Spinal cord (tissue), 10 donors: Measurements from ENCODE around the gene ZNF143. TPM values are rescaled to one million over a fixed set of nuclear protein-coding genes. Genes with fewer than 3 reads are reported as not detected.

Experiments used
- DNase-seq, 6 donors: peaks; one replicate each; pipeline versions ENCODE4 v3.0.0 to v3.0.0-alpha.2; 2013 to 2015; ENCODE audit warnings: low spot score in 6 of 6, low read depth in 4 of 6
- H3K27ac ChIP-seq: one replicate; pipeline ENCODE4 v1.5.1; 2013; ENCODE audit warnings: low read depth, low read length, control low read depth
- H3K27me3 ChIP-seq: one replicate; pipeline ENCODE4 v1.6.1; 2013; ENCODE audit warnings: low read length; ENCODE audit not compliant: control insufficient read depth, insufficient read depth
- H3K36me3 ChIP-seq: one replicate; pipeline ENCODE4 v1.6.1; 2013; ENCODE audit warnings: low read length; ENCODE audit not compliant: control insufficient read depth, insufficient read depth
- H3K4me1 ChIP-seq: one replicate; pipeline ENCODE4 v1.6.1; 2013; ENCODE audit warnings: low read length; ENCODE audit not compliant: control insufficient read depth, insufficient read depth
- H3K4me3 ChIP-seq: one replicate; pipeline ENCODE4 v1.5.1; 2013; ENCODE audit warnings: low read depth, low read length, control low read depth
- H3K9me3 ChIP-seq: one replicate; pipeline ENCODE4 v1.6.1; 2013; ENCODE audit warnings: low read length; ENCODE audit not compliant: control insufficient read depth, insufficient read depth
- WGBS: methylation state at CpG from one replicate; pipeline ENCODE4 v1.1.5; 2013; ENCODE audit warnings: missing lambda C conversion rate; ENCODE audit not compliant: insufficient coverage; 5-methylcytosine and 5-hydroxymethylcytosine counted together
- polyA plus RNA-seq, 2 donors: library from polyadenylated mRNA; unstranded; fragments of 120-200 nt; gene quantifications; one replicate each; pipeline ENCODE4 v1.2.1, GENCODE V29; 2013; ENCODE audit not compliant: insufficient read length in 2 of 2
- total RNA-seq, 2 donors: library from RNA; depleted of rRNA in 1 of 2; stranded (reverse); fragments of 120-200 nt in 1 of 2; fragments of >200 nt in 1 of 2; gene quantifications; one replicate each; pipeline versions ENCODE4 v1.2.3 to v1.2.4, GENCODE V29; 2013 to 2014
- donor health status: healthy.

ZNF143 gene
- total and polyA plus RNA-seq, 4 donors, result 17.4 to 30.3 (median 22.8) TPM

DNA sequence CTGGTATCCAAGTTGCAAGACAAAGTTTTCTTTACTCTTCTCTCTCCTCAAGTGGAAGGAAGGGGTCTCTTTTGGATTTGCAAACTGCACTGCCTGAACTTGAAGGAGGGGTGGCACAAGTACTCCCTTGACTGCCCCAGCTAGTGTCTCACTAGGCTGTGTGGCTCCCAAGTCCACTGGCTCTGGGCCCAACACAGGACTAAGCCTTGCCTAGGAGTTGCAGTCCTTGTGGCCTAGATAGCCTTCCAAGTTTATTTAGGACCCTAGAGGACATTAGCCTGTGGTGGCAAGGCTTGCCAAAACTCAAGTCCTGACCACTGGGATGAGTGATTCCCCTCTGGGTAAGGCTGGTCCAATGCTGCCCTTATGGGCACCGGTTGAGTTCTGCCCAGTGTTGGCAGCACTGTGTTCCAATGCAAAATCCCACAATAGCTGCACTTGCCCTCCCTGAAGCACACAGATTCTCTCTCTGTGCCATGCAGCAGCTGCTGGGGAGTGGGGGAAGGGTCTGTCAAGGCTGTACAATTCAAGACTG lies 102.5 kb downstream of the ZNF143 start:
- Histone ChIP-seq H3K36me3 (no peaks in the 10 kb centered on the region), H3K27me3 (no peaks in the 10 kb centered on the region), H3K4me1 (peaks cover 6% of the 10 kb centered on the region), H3K9me3 (peaks cover 3% of the 10 kb centered on the region), H3K4me3 (no peak overlapping the region), H3K27ac (no peak overlapping the region)
- 50% methylated on average over 1 of the region's 1 CpG for WGBS
- DNase-seq, result peak in 1 of 6 donors; percentile 40

DNA sequence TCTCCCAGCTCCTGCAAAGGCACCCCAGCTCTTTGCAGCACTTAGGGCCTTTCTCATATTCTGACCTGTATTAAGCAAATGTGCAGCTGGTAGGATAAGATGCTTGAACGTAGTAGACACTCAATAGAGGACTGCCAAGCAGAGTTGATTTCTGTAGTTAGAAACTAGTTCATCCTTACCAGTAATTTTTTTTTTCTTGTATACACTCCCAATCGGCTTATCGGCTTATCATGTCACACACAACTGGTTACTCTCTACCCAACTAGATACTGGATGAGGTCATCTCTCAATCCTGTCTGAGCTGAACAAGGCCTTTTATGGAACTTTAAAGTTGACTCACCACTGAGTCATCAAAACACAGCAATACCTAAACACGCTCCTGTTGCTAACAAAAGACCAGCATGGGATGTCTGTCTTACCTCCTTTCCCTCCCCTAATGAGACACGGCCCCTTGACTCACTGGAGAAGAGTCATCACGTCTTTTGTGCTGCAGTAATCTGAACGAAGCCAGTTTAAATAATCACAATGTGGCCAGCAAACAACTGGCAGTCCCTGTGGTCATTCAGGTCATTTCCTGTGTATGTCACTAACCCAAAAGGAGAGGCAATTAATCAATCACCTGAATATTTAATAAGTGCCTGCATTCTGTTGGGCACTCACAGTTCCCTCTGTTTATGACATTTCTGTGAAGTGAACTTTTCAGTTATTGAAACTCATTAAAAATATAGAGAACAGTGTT lies 105.2 kb downstream of the ZNF143 start:
- peak in 1 of 6 donors; percentile 10 for DNase-seq
- 56% methylated on average over 6 of the region's 7 CpGs for WGBS
- peaks cover 3% of the 10 kb centered on the region for H3K9me3 ChIP-seq
- H3K27me3 ChIP-seq, result no peaks in the 10 kb centered on the region
- H3K27ac ChIP-seq, result no peak overlapping the region
- H3K36me3 ChIP-seq, result no peaks in the 10 kb centered on the region
- peaks cover 13% of the 10 kb centered on the region for H3K4me1 ChIP-seq
- no peak overlapping the region for H3K4me3 ChIP-seq

DNA sequence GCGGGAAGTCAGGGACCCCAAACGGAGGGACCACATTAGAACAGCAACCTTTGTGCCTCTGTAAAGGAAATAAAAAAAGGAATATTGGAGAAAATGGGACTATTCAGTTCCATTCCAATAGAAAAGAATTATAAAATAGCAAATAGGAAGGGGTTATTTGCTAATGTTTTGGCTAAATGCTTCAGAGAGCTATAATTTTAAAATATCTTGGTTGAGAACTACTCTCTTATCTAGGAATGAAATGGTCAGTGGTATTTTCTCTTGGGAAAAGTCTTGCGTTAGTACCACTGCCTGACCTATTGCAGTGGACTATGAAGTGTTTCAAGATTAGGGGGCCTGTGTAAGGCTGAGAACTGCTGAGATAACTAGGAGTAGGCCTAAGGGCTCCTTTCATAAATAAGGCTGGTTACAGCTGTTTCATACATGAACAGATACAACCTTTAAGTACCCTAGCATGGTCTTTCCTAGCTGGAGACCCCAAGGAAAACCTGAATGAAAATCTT lies 105.8 kb downstream of the ZNF143 start:
- Histone ChIP-seq H3K4me3 (no peak overlapping the region), H3K36me3 (no peaks in the 10 kb centered on the region), H3K27ac (no peak overlapping the region), H3K27me3 (no peaks in the 10 kb centered on the region), H3K4me1 (peaks cover 13% of the 10 kb centered on the region), H3K9me3 (no peaks in the 10 kb centered on the region)
- no CpG with 5 or more reads among the region's 3 CpGs for WGBS
- no peak for DNase-seq

DNA sequence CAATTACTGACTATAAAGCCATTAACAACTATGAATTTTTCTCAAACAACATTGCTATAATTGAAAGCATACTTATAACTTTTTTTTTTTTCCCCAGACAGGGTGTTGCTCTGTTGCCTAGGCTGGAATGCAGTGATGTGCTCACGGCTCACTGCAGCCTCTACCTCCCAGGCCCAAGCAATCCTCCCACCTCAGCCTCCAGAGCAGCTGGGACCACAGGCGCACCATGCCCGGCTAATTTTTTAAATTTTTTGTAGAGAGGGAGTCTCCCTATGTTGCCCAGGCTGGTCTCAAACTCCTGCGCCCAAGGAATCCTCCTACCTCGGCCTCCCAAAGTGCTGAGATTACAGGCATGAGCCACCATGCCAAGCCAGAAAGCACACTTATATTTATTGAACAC lies 106.6 kb downstream of the ZNF143 start:
- Histone ChIP-seq H3K4me1 (peaks cover 17% of the 10 kb centered on the region), H3K27ac (no peak overlapping the region)
- WGBS, result 100% methylated on average over 2 of the region's 5 CpGs

DNA sequence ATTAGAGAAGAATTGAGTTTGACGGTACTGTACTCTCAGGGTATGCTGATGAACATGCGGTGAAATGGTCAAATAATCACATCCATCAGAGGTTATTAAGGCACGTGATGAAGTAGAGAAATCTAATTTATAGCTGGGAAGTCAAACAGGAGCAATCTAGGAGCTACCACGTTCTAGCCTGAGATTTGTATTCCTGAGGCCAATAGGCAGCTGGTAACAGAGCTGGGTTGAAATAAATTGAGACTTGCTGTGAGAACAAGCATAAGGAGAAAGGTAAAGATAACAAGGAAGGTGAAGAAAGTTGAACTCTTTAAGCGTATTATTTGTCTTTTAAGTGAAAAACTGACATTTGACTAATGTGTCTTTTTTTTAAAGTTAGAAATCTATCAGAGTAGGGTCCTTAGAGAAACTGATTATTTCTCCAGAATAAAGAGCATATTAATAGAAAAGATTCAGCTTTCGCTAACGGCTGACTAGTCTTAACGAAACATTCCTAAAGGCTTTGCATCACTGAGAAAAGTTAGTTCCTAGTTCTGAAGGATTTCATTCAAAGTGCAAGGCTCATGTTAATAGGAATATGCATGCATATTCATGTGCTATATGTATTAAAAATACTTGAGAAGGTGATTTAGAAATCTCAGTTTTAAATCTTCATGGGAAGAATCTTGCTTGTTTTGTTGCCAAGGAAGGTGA lies 107.5 kb downstream of the ZNF143 start:
- 15% methylated on average over 1 of the region's 8 CpGs for WGBS
- no peak for DNase-seq
- Histone ChIP-seq H3K4me3 (no peak overlapping the region), H3K4me1 (peaks cover 19% of the 10 kb centered on the region), H3K27ac (peak overlapping the region; percentile 65), H3K27me3 (no peaks in the 10 kb centered on the region), H3K36me3 (no peaks in the 10 kb centered on the region), H3K9me3 (no peaks in the 10 kb centered on the region)

More for the DNA sequence above, 106.6 kb downstream of the ZNF143 start:
- Histone ChIP-seq H3K27me3 (no peaks in the 10 kb centered on the region), H3K36me3 (no peaks in the 10 kb centered on the region), H3K9me3 (no peaks in the 10 kb centered on the region), H3K4me3 (no peak overlapping the region)
- DNase-seq, result no peak

DNA sequence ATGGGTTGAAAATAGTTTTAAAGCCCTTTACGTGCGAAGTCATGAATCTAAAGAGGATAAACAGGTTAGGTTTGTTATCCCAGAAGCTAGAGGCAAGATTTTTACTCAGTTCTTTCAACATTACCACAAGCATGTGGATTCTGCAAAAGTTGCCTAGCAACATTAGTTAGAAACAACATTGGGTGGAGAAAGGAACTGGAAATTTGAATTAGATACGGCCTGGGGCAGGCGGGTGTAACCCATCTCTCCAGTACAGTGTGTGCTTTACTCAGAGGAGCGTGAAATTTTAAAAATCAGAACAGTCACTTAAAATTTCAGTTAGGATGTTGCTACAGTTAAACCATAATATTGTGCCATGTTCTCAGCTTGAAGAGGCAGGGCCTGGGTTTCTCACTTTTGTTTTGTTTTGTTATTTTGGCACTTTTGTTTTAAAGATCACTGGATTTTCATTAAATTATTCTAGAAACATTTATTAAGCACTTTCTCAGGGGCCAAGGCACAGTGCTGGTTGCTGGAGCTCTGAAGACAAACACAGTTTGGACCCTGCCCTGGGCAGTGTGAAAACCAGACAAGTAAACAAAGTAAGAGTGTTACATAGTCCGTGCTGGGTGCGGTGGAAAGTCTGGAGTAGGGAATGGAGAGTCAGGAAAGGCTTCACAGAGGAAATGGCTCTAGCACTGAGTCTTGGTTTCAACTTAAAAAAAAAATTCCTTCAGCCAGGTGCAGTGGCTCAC lies 108.2 kb downstream of the ZNF143 start:
- 30% methylated on average over 4 of the region's 7 CpGs for WGBS
- peak in 5 of 6 donors; percentile 38 to 82 (median 48) for DNase-seq
- no peaks in the 10 kb centered on the region for H3K27me3 ChIP-seq
- H3K4me3 ChIP-seq, result peak overlapping the region; percentile 3
- H3K4me1 ChIP-seq, result peaks cover 17% of the 10 kb centered on the region
- no peaks in the 10 kb centered on the region for H3K36me3 ChIP-seq
- H3K9me3 ChIP-seq, result no peaks in the 10 kb centered on the region
- peak overlapping the region; percentile 65 for H3K27ac ChIP-seq

DNA sequence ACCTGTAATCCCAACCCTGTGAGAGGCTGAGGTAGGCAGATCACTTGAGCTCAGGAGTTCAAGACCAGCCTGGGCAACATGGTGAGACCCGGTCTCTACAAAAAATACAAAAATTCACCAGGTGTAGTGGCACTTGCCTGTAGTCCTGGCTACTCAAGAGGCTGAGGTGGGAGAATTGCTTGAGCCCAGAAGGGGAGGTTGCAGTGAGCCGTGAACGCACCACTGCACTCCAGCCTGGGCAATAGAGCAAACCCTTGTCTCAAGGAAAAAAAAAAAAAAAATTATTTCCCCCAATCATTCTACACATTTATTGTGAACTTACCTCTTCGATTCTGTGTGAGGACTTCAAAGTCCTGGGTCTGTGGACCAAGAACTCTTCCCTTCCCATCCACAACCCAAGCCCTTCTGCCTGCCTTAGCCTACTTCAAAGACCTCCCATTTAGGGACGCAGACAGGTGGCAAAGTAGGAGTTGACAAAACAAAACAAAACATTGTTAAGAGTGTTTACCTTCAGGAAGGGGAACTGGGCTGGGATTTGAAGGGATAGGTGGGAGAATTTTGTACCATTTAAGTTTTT lies 108.9 kb downstream of the ZNF143 start:
- no peaks in the 10 kb centered on the region for H3K27me3 ChIP-seq
- no peaks in the 10 kb centered on the region for H3K36me3 ChIP-seq
- H3K4me1 ChIP-seq, result peaks cover 19% of the 10 kb centered on the region
- DNase-seq, result no peak
- H3K9me3 ChIP-seq, result no peaks in the 10 kb centered on the region
- H3K27ac ChIP-seq, result peak overlapping the region; percentile 65
- no peak overlapping the region for H3K4me3 ChIP-seq
- 80% methylated on average over 1 of the region's 5 CpGs for WGBS

DNA sequence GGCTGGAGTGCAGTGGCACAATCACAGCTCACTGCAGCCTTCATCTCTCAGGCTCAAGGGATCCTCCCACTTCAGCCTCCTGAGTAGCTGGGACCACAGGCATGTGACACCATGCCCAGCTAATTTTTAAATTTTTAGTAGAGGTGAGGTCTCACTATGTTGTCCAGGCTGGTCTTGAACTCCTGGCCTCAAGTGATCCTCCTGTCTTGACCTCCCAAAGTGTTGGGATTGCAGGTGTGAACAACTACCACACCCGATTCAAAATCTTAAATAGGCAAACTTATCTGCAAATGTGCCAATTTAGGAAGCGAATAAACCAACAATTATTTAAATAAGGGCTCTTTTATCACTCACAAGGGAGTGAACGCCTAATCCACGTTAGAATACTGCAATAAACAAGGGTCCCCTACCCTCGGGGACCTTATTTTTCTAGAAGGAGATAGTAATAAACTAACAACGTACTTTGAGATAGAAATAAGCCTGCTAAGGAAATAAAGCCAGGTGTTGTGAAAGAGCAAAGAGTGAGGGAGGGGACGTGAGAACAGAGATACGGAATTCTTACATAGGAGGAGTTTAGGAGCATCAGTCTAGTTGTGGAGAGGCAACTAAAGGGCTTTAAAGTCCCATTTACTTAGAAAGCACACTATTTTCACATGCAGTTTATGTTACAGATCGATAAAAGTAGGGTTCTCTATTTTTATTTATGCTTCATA lies 109.7 kb downstream of the ZNF143 start:
- Histone ChIP-seq H3K9me3 (no peaks in the 10 kb centered on the region), H3K36me3 (no peaks in the 10 kb centered on the region), H3K27me3 (no peaks in the 10 kb centered on the region), H3K4me3 (no peak overlapping the region), H3K27ac (no peak overlapping the region), H3K4me1 (peaks cover 25% of the 10 kb centered on the region)
- DNase-seq, result no peak
- WGBS, result 59% methylated on average over 2 of the region's 9 CpGs
